LNCaP clone FGC (cell line): ENCODE measurements around the gene ZFHX2.

Experiments used
- DNase-seq: peaks from one replicate; pipeline ENCODE4 v3.0.0-alpha.2; 2011; ENCODE audit warnings: low read depth
- H3K4me3 ChIP-seq: 2 replicates; pipeline ENCODE4 v1.5.1; 2011; ENCODE audit warnings: mild to moderate bottlenecking, low read depth, low read length, control low read depth
- CTCF ChIP-seq: IDR thresholded peaks from 2 replicates; pipeline ENCODE4 v1.5.1; 2012; ENCODE audit warnings: mild to moderate bottlenecking; ENCODE audit not compliant: control insufficient read depth, insufficient read depth; ENCODE audit errors: extremely low read depth

ZFHX2 gene

DNA sequence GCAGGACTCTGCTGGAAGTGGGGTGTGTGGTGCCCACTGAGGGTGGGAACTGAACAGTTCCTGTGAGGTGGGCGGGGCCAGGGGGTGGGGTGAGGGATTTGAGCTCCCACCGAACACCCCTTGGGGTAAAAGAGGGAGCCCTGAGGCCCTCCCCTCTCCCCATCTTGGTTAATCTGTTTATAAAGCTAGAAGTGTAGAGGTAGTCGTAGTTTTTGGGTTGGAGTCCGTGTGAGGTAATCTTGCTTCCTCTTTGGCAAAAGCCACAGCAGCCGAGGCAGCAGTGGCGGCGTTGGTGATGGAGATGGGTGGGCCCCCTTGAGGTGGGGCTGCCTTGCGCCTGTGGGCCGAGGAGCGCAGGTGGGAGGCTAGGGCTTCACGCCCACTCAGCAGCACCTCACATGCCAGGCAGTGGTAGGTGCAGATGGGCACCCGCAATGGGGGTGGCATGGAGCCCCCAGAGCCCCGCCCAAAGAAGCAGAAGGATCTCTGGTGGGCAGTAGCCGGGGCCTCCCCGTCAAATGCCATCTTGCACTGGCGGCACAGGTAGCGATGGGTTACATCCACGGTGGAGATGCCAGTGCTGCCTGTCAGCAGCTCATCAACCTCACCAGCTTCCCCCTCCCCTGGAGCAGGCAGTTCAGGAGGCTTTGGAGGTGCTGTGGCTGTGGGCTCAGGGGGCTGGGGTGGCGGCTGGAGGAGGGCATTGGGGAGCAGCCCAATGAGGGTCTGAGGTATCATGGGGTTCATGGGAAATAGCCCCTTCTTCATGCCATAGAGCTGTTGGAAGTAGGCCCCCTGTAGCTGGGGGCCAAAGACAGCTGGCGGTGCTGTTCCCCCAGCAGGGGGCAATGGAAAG lies 29.6 kb downstream of the ZFHX2 start:
- TF ChIP-seq CTCF: no peak
- H3K4me3 ChIP-seq: no peak overlapping the region
- no peak for DNase-seq

DNA sequence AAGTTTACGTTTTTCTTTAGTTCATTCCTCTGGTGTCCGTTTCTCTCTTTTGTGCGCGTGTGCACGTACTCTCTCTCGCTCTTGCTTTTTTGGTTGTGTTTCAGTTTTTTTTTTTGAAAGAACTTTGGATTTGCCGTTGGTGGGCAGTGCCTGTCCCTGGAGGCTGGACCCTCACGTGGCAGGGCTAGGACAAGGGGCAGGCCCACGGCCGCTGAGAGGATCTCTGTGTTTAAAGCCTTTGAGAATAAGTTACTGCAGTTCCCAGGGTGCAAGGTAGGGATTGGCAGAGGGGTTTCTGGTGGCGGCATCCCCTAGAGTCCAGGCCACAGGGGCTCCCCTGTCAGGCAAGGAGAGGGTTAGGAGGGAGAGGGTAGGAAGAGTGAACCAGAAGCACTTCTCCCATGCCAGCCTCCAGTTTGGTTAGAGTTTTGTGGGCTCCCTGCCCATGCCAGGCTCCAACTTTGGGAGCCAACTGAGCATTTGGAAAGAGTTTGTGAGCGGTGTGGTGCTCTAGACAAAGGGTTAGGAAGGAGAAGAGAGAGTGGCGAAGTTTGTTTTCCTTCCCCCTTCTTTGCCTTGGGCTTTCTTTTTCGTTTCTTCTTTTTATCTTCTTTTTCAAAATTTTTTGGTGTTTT lies 30.5 kb downstream of the ZFHX2 start:
- no peak for TF ChIP-seq CTCF
- no peak for DNase-seq
- no peak overlapping the region for H3K4me3 ChIP-seq

DNA sequence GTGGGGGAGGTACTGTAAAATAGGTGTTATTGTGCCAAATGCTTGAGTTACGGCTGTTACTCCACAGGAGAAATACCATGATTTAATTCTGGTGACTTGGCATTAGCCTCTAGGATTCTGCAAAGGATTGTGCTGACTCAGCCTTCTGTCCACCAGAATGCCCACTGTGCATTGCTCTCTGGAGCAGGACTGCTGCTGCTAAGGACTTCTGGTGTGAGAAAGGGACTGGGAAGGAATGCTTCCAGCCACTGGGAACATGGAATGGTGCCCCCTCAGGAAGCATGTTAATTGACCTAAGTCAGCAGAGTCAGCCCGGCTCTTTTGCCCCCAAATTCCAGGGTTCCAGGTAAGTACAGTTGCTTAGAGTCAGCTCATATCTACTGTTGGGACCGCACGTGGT lies 32.9 kb downstream of the ZFHX2 start:
- no peak for TF ChIP-seq CTCF
- no peak overlapping the region for H3K4me3 ChIP-seq
- no peak for DNase-seq

DNA sequence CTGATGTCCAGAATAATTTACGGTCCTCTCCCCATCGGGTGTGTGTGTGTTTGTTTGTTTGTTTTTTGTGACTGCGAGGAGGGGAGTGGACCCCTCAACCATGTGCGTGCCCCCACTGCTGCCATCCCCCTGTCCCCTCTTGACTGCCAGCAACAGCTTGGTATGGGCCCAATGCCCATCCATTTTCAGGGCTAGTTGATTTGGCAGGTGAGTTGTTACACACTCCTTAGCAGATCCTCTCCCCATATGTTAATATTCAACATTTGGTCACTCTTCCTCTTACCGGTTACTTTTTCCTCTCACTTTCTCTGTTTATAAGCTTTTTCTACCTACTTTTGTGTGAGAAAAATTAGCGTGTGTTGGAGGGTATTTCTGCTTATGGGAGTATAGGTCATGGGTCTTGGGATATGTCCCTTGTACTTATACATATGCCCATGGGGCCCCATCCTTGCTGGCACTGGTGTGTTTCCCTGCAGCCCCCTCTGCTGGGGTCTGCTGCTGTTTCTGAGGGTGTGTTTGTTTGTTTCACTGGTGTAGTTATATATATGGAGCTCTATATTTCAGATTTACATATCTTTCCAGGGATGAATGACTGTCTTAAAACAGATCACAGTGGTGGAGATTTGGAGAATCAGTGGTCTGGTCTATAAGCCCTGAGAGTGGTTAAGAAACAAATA lies 33.8 kb downstream of the ZFHX2 start:
- no peak for TF ChIP-seq CTCF
- H3K4me3 ChIP-seq: no peak overlapping the region
- DNase-seq: no peak

DNA sequence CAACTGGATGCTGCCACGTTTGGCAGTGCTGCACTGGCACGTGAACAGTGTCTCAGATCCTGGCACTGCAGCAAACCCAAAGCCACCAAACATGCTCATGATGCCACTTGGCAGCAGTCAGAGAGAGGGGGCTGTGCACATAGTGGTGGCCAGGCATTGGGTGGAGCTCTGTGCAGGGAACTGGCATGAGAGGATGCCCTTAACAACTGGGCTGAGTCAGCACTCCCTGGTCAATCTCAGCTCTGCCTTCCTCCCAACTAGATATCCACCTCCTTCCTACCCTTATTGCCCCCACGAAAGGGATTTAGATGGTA lies 37.0 kb downstream of the ZFHX2 start:
- no peak for TF ChIP-seq CTCF
- H3K4me3 ChIP-seq: no peak overlapping the region
- peak; percentile 11 for DNase-seq

- H3K4me3 ChIP-seq: no peak overlapping the region
- DNase-seq: no peak
- no peak for TF ChIP-seq CTCF
Measured at GRCh38 chr14:23513818-23514643, 37.5 kb downstream of the ZFHX2 start.
